NK-92 (cell line): ENCODE measurements around the gene DZIP3.

Source experiments
- DNase-seq: peaks from one replicate; lab custom pipeline; 2025; ENCODE audit not compliant: unreplicated experiment; lab: John Stamatoyannopoulos, UW

The DZIP3 gene

GRCh38 chr3:108589081-108589997 is at the start of gene DZIP3, which contains the start of gene CIP2A:
Gene DZIP3, plus strand, starts transcription at chr3:108589722. Its CDS starts 15,685 bp downstream, at chr3:108605407.
Gene CIP2A, minus strand, starts transcription at chr3:108589438. Its CDS starts 63 bp downstream, at chr3:108589375.
- peak; percentile 38 for DNase-seq

GRCh38 chr3:108546247-108546646 is 43.3 kb upstream of the DZIP3 start:
- no peak for DNase-seq

- DNase-seq: no peak
These were observed 42.8 kb upstream of the DZIP3 start for GRCh38 chr3:108546692-108547091.

- DNase-seq: no peak
These were observed 41.2 kb upstream of the DZIP3 start for GRCh38 chr3:108548304-108548703.

- DNase-seq: no peak
These were observed 40.6 kb upstream of the DZIP3 start for GRCh38 chr3:108548886-108549285.

GRCh38 chr3:108552267-108553159 is 37.0 kb upstream of the DZIP3 start:
- DNase-seq: no peak

- no peak for DNase-seq
These were observed 35.3 kb upstream of the DZIP3 start for GRCh38 chr3:108554229-108554628.

GRCh38 chr3:108554913-108555571 is 34.5 kb upstream of the DZIP3 start:
- DNase-seq: no peak

GRCh38 chr3:108555966-108556581 is 33.4 kb upstream of the DZIP3 start:
- DNase-seq: no peak

GRCh38 chr3:108562565-108562964 is 27.0 kb upstream of the DZIP3 start:
- no peak for DNase-seq

- no peak for DNase-seq
These were observed 25.0 kb upstream of the DZIP3 start for GRCh38 chr3:108564564-108564963.

- no peak for DNase-seq
These were observed 24.0 kb upstream of the DZIP3 start for GRCh38 chr3:108565506-108565905.

GRCh38 chr3:108566599-108566998 is 22.9 kb upstream of the DZIP3 start:
- no peak for DNase-seq

GRCh38 chr3:108569336-108569735 is 20.2 kb upstream of the DZIP3 start:
- no peak for DNase-seq

- DNase-seq: no peak
These were observed 11.5 kb upstream of the DZIP3 start for GRCh38 chr3:108578064-108578463.

GRCh38 chr3:108588601-108589000 is 921 bp upstream of the DZIP3 start:
- no peak for DNase-seq

- DNase-seq: no peak
These were observed 439 bp downstream of the DZIP3 start for GRCh38 chr3:108589998-108590323.

- DNase-seq: no peak
These were observed 938 bp downstream of the DZIP3 start for GRCh38 chr3:108590460-108590859.

- DNase-seq: no peak
These were observed 5.8 kb downstream of the DZIP3 start for GRCh38 chr3:108595321-108595720.

- DNase-seq: no peak
These were observed 8.9 kb downstream of the DZIP3 start for GRCh38 chr3:108598375-108598774.
